GM18870 (cell line): ENCODE data around the gene ADARB2.

Experiments
- ATAC-seq: cut with Tn5 transposase; IDR thresholded peaks from one replicate; pipeline ENCODE4 v1.9.1; 2021; ENCODE audit warnings: moderate library complexity; ENCODE audit not compliant: unreplicated experiment

The ADARB2 gene

GRCh38 chr10:1643908-1644179 is 93.5 kb downstream of the ADARB2 start:
- ATAC-seq, result no peak

- ATAC-seq, result peak; percentile 79
These were observed 94.0 kb downstream of the ADARB2 start for GRCh38 chr10:1643161-1643907.

GRCh38 chr10:1642600-1643160 is 94.6 kb downstream of the ADARB2 start:
- no peak for ATAC-seq

- ATAC-seq, result no peak
These were observed 95.9 kb downstream of the ADARB2 start for GRCh38 chr10:1641402-1641801.

GRCh38 chr10:1638889-1639419 is 98.4 kb downstream of the ADARB2 start:
- ATAC-seq, result no peak

- ATAC-seq, result no peak
These were observed 102.0 kb downstream of the ADARB2 start for GRCh38 chr10:1635340-1635739.

GRCh38 chr10:1634239-1634638 is 103.1 kb downstream of the ADARB2 start:
- no peak for ATAC-seq

GRCh38 chr10:1633783-1634182 is 103.5 kb downstream of the ADARB2 start:
- no peak for ATAC-seq

GRCh38 chr10:1632596-1632995 is 104.7 kb downstream of the ADARB2 start:
- no peak for ATAC-seq

GRCh38 chr10:1632141-1632540 is 105.2 kb downstream of the ADARB2 start:
- no peak for ATAC-seq

- ATAC-seq, result no peak
These were observed 106.0 kb downstream of the ADARB2 start for GRCh38 chr10:1631282-1631681.

- ATAC-seq, result no peak
These were observed 107.0 kb downstream of the ADARB2 start for GRCh38 chr10:1630304-1630703.

- no peak for ATAC-seq
These were observed 107.8 kb downstream of the ADARB2 start for GRCh38 chr10:1629326-1630198.

GRCh38 chr10:1628757-1629156 is 108.6 kb downstream of the ADARB2 start:
- no peak for ATAC-seq

- ATAC-seq, result no peak
These were observed 109.4 kb downstream of the ADARB2 start for GRCh38 chr10:1627945-1628344.

GRCh38 chr10:1626835-1627234 is 110.5 kb downstream of the ADARB2 start:
- no peak for ATAC-seq

- ATAC-seq, result no peak
These were observed 110.9 kb downstream of the ADARB2 start for GRCh38 chr10:1626410-1626809.

GRCh38 chr10:1625731-1626130 is 111.6 kb downstream of the ADARB2 start:
- no peak for ATAC-seq

- no peak for ATAC-seq
These were observed 112.2 kb downstream of the ADARB2 start for GRCh38 chr10:1625079-1625478.

GRCh38 chr10:1624240-1624639 is 113.1 kb downstream of the ADARB2 start:
- no peak for ATAC-seq

GRCh38 chr10:1620803-1621202 is 116.5 kb downstream of the ADARB2 start:
- ATAC-seq, result no peak
